Panc1 (cell line): ENCODE measurements around the gene CD276.

Source experiments
- CTCF ChIP-seq: fragments of 450-650 bp; IDR thresholded peaks from 2 replicates; pipeline ENCODE4 v1.5.1; 2017; ENCODE audit warnings: mild to moderate bottlenecking
- POLR2AphosphoS5 ChIP-seq: IDR thresholded peaks from 2 replicates; pipeline ENCODE4 v1.6.1; 2012; ENCODE audit warnings: mild to moderate bottlenecking, low read depth, low read length, moderate library complexity
- SIN3A ChIP-seq: IDR thresholded peaks from 2 replicates; pipeline ENCODE4 v1.6.1; 2012; ENCODE audit warnings: low read depth, mild to moderate bottlenecking, low read length, moderate library complexity, borderline replicate concordance; ENCODE audit not compliant: insufficient read depth
- TCF7L2 ChIP-seq: IDR thresholded peaks from 2 replicates; pipeline ENCODE4 v1.6.1; 2011; ENCODE audit warnings: mild to moderate bottlenecking, low read depth, low read length, inconsistent platforms

GRCh38 chr15:73711526-73711925, 27.3 kb downstream of the CD276 start:
- TF ChIP-seq SIN3A (no peak), POLR2AphosphoS5 (no peak), CTCF (no peak), TCF7L2 (no peak)
